Left lobe of liver (tissue), 2 donors: ENCODE data around the gene CNNM1. TPM values are rescaled to one million over a fixed set of nuclear protein-coding genes. Genes with fewer than 3 reads are reported as not detected.

ENCODE experiments used
- ATAC-seq: fragments of 200-7000 bp; cut with Tn5 transposase; one replicate; pipeline ENCODE4 v1.9.1; 2020; ENCODE audit warnings: mild to moderate bottlenecking, moderate library complexity
- DNase-seq: peaks from one replicate; pipeline ENCODE4 v3.0.0-alpha.2; 2020; ENCODE audit warnings: low spot score
- total RNA-seq: library from RNA; stranded (reverse); gene quantifications from one replicate; pipeline ENCODE4 v1.2.1, GENCODE V29; 2021
- donor health status: DM: no; HTN: no; CAD: no; lungs with moderate emphysema.
- donor health status: DM: no; HTN: yes; CAD: no.

CNNM1 gene
- total RNA-seq, 1 donor from 2014 or later: 0.08 TPM

DNA sequence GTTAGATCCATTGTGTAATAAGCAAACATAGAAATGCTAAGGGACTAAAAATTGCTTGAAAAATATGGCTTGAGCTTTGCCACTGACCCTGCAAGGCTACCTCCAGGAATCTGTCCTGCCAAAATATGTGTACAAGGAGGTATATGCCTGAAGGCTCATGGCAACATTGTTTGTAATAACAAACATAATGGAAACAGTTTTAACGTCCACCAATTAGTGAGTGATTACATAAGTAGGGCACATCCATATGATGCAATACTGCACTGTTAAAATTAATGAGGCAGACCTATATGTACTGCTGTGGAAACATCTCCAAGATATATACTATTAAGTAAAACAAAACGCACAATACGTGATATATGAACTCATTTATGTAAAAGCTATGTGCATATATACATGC lies 114.3 kb downstream of the CNNM1 start:
- ATAC-seq (no peak), DNase-seq (no peak)

Other genes starting within 250 kb of the CNNM1 start
- gene HPSE2, start 93.5 kb upstream of the CNNM1 start, total RNA-seq: not detected
- gene GOT1, start 101.3 kb downstream of the CNNM1 start, total RNA-seq: 107 TPM
- gene NKX2-3, start 203.6 kb downstream of the CNNM1 start, total RNA-seq: 0.08 TPM